ENCODE data around the gene PEDS1. TPM values are rescaled to one million over a fixed set of nuclear protein-coding genes. Genes with fewer than 3 reads are reported as not detected.
"Not testable (repeated sequence)": the region's sequence is repeated elsewhere in the genome, so short reads cannot be mapped to it uniquely, and the experiment has no call there.

Gene PEDS1
- total RNA-seq, 2 experiments from 2014 or later = 17.4 to 19.3 TPM

DNA sequence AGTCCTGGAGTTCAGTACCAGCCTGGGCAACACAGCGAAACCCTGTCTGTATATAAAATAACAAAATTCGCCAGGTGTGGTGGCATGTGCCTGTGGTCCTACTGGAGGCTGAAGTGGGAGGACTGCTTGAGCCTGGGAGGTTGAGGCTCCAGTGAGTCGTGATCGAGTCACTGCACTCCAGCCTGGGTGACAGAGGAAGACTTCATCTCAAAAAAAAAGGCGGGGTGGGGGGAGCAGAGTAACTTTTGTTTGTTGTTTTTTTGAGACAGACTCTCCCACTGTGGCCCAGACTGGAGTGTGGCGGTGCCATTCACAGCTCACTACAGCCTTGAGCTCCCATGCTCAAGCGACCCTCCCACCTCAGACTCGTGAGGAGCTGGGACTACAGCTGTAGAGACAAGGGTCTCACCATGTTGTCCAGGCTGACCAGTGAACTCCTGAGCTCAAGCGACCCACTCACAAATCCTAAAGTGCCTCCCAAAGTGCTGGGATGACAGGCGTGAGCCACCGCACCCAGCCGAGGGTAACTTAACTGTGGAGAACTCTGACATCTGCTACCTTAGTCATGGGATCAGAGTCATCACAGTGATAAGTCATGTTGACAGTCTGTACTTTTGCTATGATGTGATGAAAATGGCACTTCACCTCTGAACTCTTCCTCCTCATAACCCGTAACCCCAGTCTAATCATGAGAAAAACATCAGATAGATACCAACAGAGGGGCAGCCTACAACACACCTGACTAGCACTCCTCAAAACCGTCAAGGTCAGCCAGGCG, 16.5 kb downstream of the PEDS1 start:
- H3K4me3 Mint-ChIP-seq = no peak overlapping the region
- peak overlapping the region; percentile 16 for H3K27ac Mint-ChIP-seq
- no peaks in the 10 kb centered on the region for H3K9me3 Mint-ChIP-seq
- no peak for DNase-seq
- peaks cover 17% of the 10 kb centered on the region for H3K4me1 Mint-ChIP-seq
- peaks cover 5% of the 10 kb centered on the region for H3K36me3 Mint-ChIP-seq
- H3K27me3 Mint-ChIP-seq = no peaks in the 10 kb centered on the region

DNA sequence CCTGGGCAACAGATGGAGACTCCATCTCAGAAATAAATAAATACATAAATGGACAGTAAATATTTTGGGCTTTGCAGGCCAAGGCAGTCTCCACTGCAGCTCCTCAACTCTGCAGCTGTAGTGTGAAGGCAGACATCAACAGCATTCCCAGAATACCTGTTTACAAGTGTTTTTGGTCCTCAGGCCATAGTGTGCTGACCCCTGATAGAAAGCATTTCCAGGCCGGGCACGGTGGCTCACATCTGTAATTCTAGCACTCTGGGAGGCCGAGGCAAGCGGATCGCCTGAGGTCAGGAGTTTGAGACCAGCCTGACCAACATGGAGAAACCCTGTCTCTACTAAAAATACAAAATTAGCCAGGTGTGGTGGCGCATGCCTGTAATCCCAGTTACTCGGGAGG, 18.4 kb downstream of the PEDS1 start:
- not testable (repeated sequence) for H3K4me3 Mint-ChIP-seq, H3K27me3 Mint-ChIP-seq, H3K36me3 Mint-ChIP-seq, H3K27ac Mint-ChIP-seq, H3K9me3 Mint-ChIP-seq, DNase-seq
- peaks cover 11% of the 10 kb centered on the region for H3K4me1 Mint-ChIP-seq

DNA sequence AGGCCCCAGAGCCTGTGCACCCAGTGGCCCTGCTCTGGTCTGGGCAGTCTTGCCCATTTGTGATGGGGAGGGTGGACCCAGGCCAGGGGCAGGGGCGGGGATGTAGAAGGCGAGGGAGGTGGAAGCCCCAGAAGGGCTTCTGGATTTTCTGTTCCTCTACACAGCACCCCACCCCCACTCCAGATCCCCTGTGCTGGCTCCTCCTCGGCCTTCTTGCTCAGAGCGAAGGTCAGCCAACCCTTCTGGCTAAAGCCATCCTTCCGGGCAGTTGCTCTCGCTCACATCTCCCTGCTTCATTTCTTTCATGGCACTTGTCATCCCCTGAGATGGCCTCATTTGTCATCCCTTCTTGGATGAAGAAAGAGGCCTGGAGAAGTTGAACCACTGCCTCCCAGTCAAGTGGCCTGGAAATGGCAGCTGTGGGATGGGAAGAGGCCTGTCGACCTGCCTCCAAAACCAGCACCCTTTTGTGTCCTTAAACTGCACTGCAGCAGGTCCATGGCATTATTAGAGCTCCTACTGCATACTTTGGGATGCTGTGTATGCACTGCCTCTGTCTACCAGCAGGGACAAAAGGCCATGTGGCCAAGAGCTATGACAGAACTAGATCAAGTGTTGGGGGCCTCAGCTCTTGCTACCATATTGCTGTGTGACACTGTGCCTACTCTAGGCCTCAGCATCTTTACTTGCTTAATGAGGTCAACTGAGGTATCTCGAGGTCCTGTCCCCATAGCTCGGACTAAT, 19.9 kb downstream of the PEDS1 start:
- Mint-ChIP-seq H3K4me1 (peaks cover 8% of the 10 kb centered on the region), H3K36me3 (peaks cover 9% of the 10 kb centered on the region), H3K27ac (no peak overlapping the region), H3K4me3 (no peak overlapping the region), H3K27me3 (no peaks in the 10 kb centered on the region), H3K9me3 (no peaks in the 10 kb centered on the region)
- DNase-seq = no peak

DNA sequence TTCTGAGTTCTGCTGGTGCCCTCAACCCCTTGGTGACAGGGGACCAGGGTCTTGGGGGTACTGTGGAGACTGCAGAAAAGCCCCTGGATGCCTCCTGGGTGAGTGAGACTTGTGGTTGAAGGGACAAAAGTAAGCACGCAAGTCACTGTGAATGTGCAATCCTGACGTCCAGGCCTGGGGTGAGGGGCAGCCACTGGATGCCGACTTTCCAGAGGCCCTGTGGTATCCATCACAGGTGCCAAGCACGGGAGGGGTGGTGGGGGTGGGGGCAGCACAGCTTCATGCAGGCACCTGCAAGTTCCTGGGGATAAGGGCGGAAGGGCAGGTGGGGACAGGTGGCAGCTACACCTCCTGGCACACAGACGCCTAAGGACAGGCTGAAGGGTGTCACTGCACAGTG, 20.5 kb downstream of the PEDS1 start:
- Mint-ChIP-seq H3K9me3 (no peaks in the 10 kb centered on the region), H3K4me3 (no peak overlapping the region), H3K36me3 (peaks cover 13% of the 10 kb centered on the region), H3K27me3 (no peaks in the 10 kb centered on the region), H3K4me1 (peaks cover 8% of the 10 kb centered on the region), H3K27ac (no peak overlapping the region)
- DNase-seq = no peak

DNA sequence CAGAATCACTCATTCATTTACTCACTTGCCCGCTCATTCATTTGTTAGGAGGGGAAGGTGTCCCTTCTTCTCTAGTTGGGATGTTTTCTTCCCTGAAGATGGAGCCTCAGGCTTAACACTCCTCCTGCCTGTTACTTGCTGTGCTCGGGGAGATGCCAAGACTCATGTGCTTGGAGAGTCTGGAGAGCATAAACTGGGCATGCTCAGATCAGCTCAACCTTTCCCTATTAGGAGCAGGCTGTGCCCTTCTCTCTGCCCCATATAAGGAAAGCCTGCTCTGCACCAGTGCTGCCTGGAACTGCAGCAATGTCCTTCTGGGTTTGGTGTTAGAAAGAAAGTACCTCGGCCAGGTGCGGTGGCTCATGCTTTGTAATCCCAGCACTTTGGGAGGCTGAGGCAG, 22.5 kb downstream of the PEDS1 start:
- H3K9me3 Mint-ChIP-seq = no peaks in the 10 kb centered on the region
- no peaks in the 10 kb centered on the region for H3K4me1 Mint-ChIP-seq
- no peak for DNase-seq
- H3K27me3 Mint-ChIP-seq = no peaks in the 10 kb centered on the region
- no peak overlapping the region for H3K4me3 Mint-ChIP-seq
- H3K27ac Mint-ChIP-seq = no peak overlapping the region
- H3K36me3 Mint-ChIP-seq = peaks cover 16% of the 10 kb centered on the region

DNA sequence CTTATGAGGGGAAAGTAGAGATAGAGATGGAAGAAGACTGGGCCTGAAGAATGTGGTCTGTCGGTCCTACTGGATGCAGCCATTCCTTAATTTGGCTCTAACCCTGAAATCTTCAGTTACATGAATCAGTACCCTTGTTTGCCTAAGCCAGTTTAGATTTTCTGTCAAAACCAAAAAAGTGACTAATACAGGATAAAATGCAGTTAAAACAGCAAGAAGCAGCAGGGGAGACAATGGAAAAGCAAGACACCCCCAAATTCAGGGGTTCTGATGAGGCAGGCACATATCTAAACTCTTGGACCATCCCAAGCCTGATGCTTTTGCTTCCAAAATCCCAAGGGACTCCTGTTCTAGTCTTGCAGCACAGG, 23.2 kb downstream of the PEDS1 start:
- DNase-seq = no peak
- H3K9me3 Mint-ChIP-seq = no peaks in the 10 kb centered on the region
- no peaks in the 10 kb centered on the region for H3K4me1 Mint-ChIP-seq
- H3K27ac Mint-ChIP-seq = no peak overlapping the region
- H3K36me3 Mint-ChIP-seq = peaks cover 16% of the 10 kb centered on the region
- H3K4me3 Mint-ChIP-seq = no peak overlapping the region
- H3K27me3 Mint-ChIP-seq = no peaks in the 10 kb centered on the region

DNA sequence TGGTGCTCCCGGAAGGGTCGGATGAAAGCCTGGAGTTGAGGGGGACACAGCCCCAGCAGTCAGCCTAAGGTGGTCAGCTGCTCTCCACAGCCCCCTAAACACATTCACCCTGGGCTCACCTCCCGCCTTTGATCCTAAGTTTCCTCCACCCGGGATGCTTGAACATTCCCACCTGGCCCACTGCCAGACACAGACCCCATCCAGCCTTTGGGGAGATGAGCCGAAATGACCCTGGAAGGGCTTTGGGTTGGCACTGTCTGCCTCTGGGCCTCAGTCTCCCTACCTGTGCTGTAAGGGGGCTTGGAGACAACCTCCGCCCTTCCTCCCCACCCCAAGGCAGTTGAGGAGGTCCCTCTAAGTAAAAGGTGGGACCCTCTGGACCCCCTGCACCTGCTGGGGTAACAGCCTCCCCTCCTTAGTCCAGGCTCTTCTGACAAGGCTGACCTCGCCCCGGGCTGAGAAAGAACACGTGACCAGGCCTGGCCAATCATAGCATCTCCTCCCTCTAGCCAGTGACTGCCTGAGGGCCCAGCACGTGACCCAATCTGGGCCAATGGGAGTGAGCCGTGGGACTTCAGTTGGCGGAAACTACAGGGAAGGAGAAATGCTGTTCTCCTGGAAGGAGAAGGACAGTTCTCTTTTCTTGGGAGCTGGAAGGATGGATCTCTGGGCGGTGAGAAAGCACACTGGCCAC, 23.7 kb downstream of the PEDS1 start:
- H3K4me1 Mint-ChIP-seq = no peaks in the 10 kb centered on the region
- H3K27ac Mint-ChIP-seq = no peak overlapping the region
- peak; percentile 17 for DNase-seq
- no peaks in the 10 kb centered on the region for H3K27me3 Mint-ChIP-seq
- no peak overlapping the region for H3K4me3 Mint-ChIP-seq
- H3K9me3 Mint-ChIP-seq = no peaks in the 10 kb centered on the region
- H3K36me3 Mint-ChIP-seq = peaks cover 19% of the 10 kb centered on the region

DNA sequence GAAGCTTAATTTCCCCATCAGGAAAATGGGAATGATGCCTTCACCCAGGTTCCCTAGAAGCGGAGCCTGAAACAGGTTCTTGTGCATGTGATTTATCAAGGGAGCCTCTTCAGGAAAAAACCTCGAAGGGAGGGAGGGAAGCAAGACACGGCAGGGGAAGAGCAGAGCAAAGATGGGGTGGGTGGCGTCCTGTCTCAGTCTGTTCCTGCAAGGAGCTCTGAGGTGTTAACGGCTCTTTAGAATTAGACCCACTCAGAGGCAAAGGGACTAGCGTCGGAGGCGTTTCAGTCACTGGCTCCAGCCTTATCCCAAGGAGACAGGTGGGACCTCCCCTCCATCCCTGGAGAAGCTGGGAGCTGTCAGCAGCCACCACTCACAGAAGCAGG, 25.0 kb downstream of the PEDS1 start:
- no peaks in the 10 kb centered on the region for H3K4me1 Mint-ChIP-seq
- H3K9me3 Mint-ChIP-seq = no peaks in the 10 kb centered on the region
- no peak for DNase-seq
- H3K36me3 Mint-ChIP-seq = peaks cover 27% of the 10 kb centered on the region
- no peaks in the 10 kb centered on the region for H3K27me3 Mint-ChIP-seq
- H3K27ac Mint-ChIP-seq = no peak overlapping the region
- no peak overlapping the region for H3K4me3 Mint-ChIP-seq

DNA sequence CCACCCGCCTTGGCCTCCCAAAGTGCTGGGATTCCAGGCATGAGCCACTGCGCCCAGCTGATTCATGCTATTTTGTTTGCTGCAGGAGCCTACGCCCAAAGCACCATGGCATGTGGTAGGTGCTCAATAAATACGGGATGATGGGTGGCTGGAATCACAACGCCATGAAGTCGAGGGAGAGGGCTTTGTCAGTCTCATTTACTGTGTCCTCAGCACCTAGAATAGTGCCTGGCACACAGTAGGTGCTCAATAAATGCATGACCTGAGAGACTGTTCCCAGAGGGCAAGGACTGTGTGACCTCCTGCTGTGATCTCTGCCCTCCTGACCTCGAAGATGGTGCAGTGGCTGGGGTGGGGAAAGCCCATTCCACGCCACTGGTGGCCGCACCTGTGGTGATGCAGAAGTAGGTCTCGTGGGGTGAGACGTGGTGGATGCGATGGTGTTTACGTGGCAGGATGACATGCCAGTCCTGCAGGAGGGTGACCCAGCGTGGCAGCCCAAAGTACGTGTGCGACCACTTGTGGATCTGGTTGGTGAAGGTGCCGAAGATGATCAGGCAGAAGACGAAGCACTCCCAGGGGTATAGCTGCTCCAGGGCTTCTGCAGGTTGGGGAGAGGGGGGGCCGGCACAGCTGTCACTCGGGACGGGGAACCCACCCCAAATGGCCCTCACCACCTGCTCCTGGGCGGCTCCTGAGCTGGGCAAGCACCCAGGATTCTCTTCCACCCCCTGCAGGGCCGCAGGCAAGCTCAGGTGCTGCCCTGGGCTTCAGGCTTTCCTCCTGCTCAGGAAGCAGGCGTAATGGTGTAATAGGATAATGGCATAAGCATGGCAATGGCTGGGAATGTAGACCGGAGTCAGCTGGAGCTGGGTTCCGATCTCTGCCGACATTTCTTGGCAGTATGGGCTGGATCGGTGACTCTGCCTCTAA, 25.7 kb downstream of the PEDS1 start:
- Mint-ChIP-seq H3K9me3 (no peaks in the 10 kb centered on the region), H3K36me3 (peaks cover 28% of the 10 kb centered on the region), H3K27ac (no peak overlapping the region), H3K4me1 (no peaks in the 10 kb centered on the region), H3K4me3 (no peak overlapping the region), H3K27me3 (no peaks in the 10 kb centered on the region)
- DNase-seq = no peak

DNA sequence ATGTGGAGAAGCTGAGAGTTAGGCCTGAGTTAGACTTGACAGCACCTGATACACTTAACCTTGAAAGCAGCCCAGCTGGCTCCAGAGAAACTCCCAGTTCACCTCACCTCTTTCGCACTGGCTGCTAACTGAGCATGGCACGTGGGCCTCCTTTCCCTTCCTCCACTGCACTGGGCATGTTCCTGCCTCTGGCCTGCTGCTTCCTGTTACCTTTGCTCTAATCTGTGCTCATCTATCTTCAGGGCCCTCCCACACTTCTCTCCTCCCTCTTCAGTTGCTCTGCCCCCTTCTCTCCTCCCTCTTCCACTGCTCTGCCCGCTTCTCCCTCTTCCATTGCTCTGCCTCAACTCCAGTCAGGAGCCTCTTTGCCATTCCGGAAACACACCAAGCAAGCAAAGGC, 26.9 kb downstream of the PEDS1 start:
- H3K36me3 Mint-ChIP-seq = peaks cover 26% of the 10 kb centered on the region
- H3K27ac Mint-ChIP-seq = no peak overlapping the region
- no peaks in the 10 kb centered on the region for H3K27me3 Mint-ChIP-seq
- H3K4me3 Mint-ChIP-seq = no peak overlapping the region
- no peaks in the 10 kb centered on the region for H3K9me3 Mint-ChIP-seq
- no peak for DNase-seq
- no peaks in the 10 kb centered on the region for H3K4me1 Mint-ChIP-seq

DNA sequence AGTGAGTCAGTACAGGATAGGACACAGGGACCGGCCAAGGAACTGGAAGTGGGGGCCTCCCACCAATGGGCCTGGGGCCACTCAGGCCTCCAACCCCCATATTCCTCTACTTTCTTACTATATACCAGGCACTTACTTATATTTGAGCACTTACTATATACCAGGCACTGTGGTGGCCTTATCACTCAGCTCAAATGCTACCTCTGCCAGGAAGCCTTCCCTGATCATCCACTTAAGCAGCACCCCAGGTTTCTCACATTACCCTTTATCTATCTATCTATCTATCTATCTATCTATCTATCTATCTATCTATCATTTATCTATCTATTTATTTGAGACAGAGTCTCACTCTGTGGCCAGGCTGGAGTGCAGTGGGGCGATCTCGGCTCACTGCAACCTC, 28.2 kb downstream of the PEDS1 start:
- no peak for DNase-seq
- peaks cover 25% of the 10 kb centered on the region for H3K36me3 Mint-ChIP-seq
- H3K27ac Mint-ChIP-seq = no peak overlapping the region
- H3K27me3 Mint-ChIP-seq = no peaks in the 10 kb centered on the region
- no peak overlapping the region for H3K4me3 Mint-ChIP-seq
- H3K9me3 Mint-ChIP-seq = no peaks in the 10 kb centered on the region
- H3K4me1 Mint-ChIP-seq = peaks cover 1% of the 10 kb centered on the region

DNA sequence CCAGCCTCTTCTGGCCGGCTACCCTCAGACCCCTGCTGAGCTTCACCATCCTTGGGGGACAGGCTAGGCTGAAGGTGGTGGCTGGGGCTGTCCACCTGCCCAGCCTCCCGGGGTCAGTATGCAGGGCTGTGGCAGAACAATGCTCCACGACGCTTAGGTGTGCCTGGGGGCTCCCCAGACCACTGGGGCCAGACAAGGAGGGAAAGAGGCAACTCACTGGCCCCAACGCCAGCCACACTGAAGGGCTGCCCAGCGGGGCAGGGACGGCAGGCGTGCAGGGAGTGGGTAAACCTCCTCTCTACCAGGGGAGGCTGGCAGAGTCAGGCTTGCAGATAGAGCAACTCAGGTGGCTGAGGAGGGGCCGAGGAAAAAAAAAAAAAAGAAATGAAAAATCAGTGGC, 29.0 kb downstream of the PEDS1 start:
- DNase-seq = no peak
- peaks cover 21% of the 10 kb centered on the region for H3K36me3 Mint-ChIP-seq
- H3K9me3 Mint-ChIP-seq = no peaks in the 10 kb centered on the region
- H3K4me1 Mint-ChIP-seq = peaks cover 1% of the 10 kb centered on the region
- no peaks in the 10 kb centered on the region for H3K27me3 Mint-ChIP-seq
- no peak overlapping the region for H3K27ac Mint-ChIP-seq
- no peak overlapping the region for H3K4me3 Mint-ChIP-seq

DNA sequence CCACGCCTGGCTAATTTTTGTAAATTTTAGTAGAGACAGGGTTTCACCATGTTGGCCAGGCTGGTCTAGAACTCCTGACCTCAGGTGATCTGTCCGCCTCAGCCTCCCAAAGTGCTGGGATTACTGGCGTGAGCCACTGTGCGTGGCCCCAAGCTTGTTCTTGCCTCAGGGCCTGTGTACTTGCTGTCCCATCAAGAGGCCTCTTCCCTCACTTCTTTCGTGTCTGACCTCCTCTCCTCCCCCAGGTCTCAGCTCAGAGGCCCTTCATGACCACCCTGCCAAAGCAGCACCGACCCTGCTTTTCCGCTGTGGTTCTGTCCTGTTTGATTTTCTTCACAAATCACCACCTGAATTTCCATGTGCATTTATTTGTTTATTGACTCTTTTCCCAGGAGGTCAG, 30.1 kb downstream of the PEDS1 start:
- Mint-ChIP-seq H3K9me3 (no peaks in the 10 kb centered on the region), H3K4me3 (no peak overlapping the region), H3K27ac (no peak overlapping the region), H3K27me3 (no peaks in the 10 kb centered on the region), H3K4me1 (peaks cover 1% of the 10 kb centered on the region), H3K36me3 (peaks cover 19% of the 10 kb centered on the region)
- no peak for DNase-seq

DNA sequence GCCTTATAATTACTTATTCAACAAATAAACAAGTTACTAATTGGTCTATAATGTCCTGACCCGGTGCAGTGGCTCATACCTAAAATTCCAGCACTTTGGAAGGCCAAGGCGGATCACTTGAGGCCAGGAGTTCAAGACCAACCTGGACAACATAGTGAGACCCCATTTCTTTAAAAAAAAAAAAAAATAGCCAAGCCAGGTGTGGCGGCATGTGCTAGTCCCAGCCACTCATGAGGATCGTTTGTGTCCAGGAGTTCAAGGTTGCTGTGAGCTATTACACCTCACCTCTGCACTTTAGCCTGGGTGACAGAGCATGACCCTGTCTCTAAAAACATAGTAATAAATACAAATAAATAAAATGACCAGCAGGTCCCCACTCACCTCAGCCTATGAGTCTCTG, 30.8 kb downstream of the PEDS1 start:
- peaks cover 15% of the 10 kb centered on the region for H3K36me3 Mint-ChIP-seq
- DNase-seq = no peak
- no peak overlapping the region for H3K27ac Mint-ChIP-seq
- H3K4me3 Mint-ChIP-seq = no peak overlapping the region
- H3K9me3 Mint-ChIP-seq = no peaks in the 10 kb centered on the region
- peaks cover 1% of the 10 kb centered on the region for H3K4me1 Mint-ChIP-seq
- H3K27me3 Mint-ChIP-seq = no peaks in the 10 kb centered on the region

DNA sequence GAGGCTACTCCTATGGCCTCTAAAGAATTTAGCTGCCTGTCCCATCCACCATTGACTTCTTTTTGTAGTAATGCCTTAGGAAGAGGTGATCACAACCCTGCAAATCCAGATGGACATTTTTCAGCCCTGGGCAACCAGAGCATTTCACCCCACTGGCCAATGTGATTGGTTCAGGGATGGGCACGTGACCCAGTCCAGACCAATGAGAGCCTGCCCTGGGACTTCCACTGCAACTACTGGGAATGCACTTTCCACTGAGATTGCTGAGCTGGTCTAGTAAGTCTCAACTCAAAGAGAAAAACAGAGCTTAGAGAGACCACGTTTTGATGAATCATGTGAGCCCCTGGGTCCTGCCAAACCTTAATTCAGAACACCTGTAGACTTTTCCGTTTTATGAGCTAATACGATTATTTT, 31.7 kb downstream of the PEDS1 start:
- H3K9me3 Mint-ChIP-seq = no peaks in the 10 kb centered on the region
- H3K36me3 Mint-ChIP-seq = peaks cover 14% of the 10 kb centered on the region

More for the DNA sequence above, 31.7 kb downstream of the PEDS1 start:
- Mint-ChIP-seq H3K4me3 (no peak overlapping the region), H3K27me3 (no peaks in the 10 kb centered on the region), H3K4me1 (peaks cover 3% of the 10 kb centered on the region), H3K27ac (no peak overlapping the region)
- no peak for DNase-seq
